ENCODE data around the gene PARP11.

The PARP11 gene

DNA sequence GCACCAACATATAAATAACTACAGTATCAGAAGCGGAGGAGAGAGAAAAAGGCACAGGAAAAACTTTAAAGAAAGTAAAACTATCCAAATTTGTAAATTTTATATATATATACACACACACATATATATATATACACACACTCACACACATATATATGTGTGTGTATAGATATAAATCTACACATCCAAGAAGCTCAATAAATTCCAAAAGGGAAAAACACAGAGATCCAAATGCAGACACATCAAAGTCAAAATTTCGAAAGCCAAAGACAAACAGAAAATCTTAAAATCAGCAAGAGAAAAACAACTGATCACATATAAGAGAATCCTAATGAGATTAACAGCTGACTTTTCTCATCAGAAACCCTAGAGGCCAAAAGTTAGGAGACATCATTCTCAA lies 37.3 kb downstream of the PARP11 start:
- TF ChIP-seq, protein P1, sequence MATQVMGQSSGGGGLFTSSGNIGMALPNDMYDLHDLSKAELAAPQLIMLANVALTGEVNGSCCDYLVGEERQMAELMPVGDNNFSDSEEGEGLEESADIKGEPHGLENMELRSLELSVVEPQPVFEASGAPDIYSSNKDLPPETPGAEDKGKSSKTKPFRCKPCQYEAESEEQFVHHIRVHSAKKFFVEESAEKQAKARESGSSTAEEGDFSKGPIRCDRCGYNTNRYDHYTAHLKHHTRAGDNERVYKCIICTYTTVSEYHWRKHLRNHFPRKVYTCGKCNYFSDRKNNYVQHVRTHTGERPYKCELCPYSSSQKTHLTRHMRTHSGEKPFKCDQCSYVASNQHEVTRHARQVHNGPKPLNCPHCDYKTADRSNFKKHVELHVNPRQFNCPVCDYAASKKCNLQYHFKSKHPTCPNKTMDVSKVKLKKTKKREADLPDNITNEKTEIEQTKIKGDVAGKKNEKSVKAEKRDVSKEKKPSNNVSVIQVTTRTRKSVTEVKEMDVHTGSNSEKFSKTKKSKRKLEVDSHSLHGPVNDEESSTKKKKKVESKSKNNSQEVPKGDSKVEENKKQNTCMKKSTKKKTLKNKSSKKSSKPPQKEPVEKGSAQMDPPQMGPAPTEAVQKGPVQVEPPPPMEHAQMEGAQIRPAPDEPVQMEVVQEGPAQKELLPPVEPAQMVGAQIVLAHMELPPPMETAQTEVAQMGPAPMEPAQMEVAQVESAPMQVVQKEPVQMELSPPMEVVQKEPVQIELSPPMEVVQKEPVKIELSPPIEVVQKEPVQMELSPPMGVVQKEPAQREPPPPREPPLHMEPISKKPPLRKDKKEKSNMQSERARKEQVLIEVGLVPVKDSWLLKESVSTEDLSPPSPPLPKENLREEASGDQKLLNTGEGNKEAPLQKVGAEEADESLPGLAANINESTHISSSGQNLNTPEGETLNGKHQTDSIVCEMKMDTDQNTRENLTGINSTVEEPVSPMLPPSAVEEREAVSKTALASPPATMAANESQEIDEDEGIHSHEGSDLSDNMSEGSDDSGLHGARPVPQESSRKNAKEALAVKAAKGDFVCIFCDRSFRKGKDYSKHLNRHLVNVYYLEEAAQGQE (IDR thresholded peaks at IDR 0.05; ENCODE audit: insufficient read depth in 1 of 2, low read depth in 2 of 2, low read length in 2 of 2): no peak
- TF ChIP-seq SIN3A (IDR thresholded peaks at IDR 0.05; ENCODE audit: borderline replicate concordance, insufficient read depth, low read length) (no peak), POLR2AphosphoS5 (IDR thresholded peaks at IDR 0.05; ENCODE audit: low read depth, low read length) (no peak), TAF1 (IDR thresholded peaks at IDR 0.05; ENCODE audit: borderline replicate concordance, insufficient read depth, low read length) (no peak), FOXP2 (optimal IDR thresholded peaks at IDR 0.05; ENCODE audit: borderline replicate concordance, extremely low read depth, extremely low read length, insufficient read depth) (no peak)

DNA sequence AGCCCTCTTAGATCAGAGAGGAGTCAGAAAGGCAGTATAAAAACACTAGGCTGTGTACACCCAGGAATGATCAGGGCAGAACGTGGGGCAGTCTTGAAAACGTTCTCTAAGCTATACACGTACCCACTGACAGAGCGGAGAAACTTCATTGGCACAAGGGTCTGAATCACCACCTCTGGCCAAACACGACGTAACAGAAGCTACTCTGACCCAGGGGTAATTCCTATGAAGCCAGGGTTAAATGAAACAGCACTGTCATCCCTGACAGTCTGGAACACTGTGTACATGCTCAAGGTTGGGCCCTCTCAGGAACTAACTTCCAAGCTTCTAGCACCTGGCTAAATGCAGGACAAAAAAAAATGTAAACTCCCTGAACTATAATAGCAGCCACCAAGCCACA lies 38.4 kb downstream of the PARP11 start:
- TF ChIP-seq, protein P1 (IDR thresholded peaks at IDR 0.05; ENCODE audit: insufficient read depth in 1 of 2, low read depth in 2 of 2, low read length in 2 of 2): no peak
- TF ChIP-seq FOXP2 (optimal IDR thresholded peaks at IDR 0.05; ENCODE audit: borderline replicate concordance, extremely low read depth, extremely low read length, insufficient read depth) (no peak), POLR2AphosphoS5 (IDR thresholded peaks at IDR 0.05; ENCODE audit: low read depth, low read length) (no peak), TAF1 (IDR thresholded peaks at IDR 0.05; ENCODE audit: borderline replicate concordance, insufficient read depth, low read length) (no peak), SIN3A (IDR thresholded peaks at IDR 0.05; ENCODE audit: borderline replicate concordance, insufficient read depth, low read length) (no peak)

DNA sequence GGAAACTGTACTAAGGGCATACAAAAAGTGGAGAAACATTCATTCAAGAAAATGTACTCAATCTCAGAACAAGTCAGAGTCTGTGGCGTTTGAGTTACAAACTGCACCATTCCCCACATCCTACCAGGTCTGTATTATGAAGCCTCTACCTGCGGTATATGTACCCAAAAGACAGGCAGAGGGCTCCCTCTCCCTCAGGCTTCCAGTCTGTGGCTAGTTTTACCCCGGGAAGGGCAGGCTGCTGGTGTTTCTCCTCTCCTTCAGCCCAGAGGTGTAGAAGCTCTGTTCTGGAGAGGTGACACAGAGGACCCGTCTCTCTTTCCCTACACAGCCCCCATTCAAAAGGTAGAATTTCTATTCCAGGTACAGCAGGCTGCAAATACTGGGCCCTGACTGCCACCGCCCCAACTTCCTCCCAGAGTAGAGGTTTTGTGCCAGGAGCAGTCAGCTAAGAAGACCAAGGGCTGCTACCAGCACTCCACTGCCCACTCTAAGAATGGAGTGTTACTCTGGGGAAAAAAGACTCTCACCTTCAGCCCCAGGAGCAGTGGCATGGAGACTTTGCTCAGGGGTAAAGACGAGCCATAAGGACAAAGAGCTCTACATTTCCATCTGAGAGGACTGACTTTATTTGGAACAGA lies 39.4 kb downstream of the PARP11 start:
- TF ChIP-seq, protein P1 (IDR thresholded peaks at IDR 0.05; ENCODE audit: insufficient read depth in 1 of 2, low read depth in 2 of 2, low read length in 2 of 2): no peak
- TF ChIP-seq FOXP2 (optimal IDR thresholded peaks at IDR 0.05; ENCODE audit: borderline replicate concordance, extremely low read depth, extremely low read length, insufficient read depth): no peak
- TF ChIP-seq SIN3A (IDR thresholded peaks at IDR 0.05; ENCODE audit: borderline replicate concordance, insufficient read depth, low read length): no peak
- TF ChIP-seq POLR2AphosphoS5 (IDR thresholded peaks at IDR 0.05; ENCODE audit: low read depth, low read length): no peak
- TF ChIP-seq TAF1 (IDR thresholded peaks at IDR 0.05; ENCODE audit: borderline replicate concordance, insufficient read depth, low read length): no peak

DNA sequence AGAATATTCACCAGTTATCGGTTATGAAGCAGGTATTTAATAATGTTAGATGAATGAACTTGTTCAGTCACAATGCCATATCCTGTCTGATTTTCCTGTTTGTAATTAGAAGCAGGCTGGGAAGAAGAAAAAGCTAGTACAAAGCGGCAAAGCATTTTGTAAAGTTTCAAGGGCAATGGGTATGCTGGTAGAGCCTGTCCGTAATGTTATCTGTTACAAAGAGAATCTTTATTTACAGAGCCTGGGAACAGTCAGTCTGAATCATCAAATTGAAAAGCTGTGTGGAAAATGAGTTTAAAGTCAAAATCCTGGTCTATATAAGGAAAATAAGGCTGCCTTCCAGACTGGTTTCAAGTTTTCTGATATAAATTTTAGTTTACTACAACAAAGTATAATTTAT lies 40.5 kb downstream of the PARP11 start:
- TF ChIP-seq TAF1 (IDR thresholded peaks at IDR 0.05; ENCODE audit: borderline replicate concordance, insufficient read depth, low read length): no peak
- TF ChIP-seq FOXP2 (optimal IDR thresholded peaks at IDR 0.05; ENCODE audit: borderline replicate concordance, extremely low read depth, extremely low read length, insufficient read depth): no peak
- TF ChIP-seq, protein P1 (IDR thresholded peaks at IDR 0.05; ENCODE audit: insufficient read depth in 1 of 2, low read depth in 2 of 2, low read length in 2 of 2): no peak
- TF ChIP-seq SIN3A (IDR thresholded peaks at IDR 0.05; ENCODE audit: borderline replicate concordance, insufficient read depth, low read length): no peak
- TF ChIP-seq POLR2AphosphoS5 (IDR thresholded peaks at IDR 0.05; ENCODE audit: low read depth, low read length): no peak
